HG03175 (cell line): ENCODE measurements around the gene DEGS1.

Experiments used
- ATAC-seq: cut with Tn5 transposase; IDR thresholded peaks from one replicate; pipeline ENCODE4 v1.9.1; 2021; ENCODE audit warnings: mild to moderate bottlenecking, moderate library complexity; ENCODE audit not compliant: unreplicated experiment

The DEGS1 gene

GRCh38 chr1:224182866-224183590 is at the start of gene DEGS1:
TSS of gene DEGS1 (plus strand) at chr1:224183240. CDS start at chr1:224183337, 97 bp downstream.
- peak; percentile 67 for ATAC-seq

DNA sequence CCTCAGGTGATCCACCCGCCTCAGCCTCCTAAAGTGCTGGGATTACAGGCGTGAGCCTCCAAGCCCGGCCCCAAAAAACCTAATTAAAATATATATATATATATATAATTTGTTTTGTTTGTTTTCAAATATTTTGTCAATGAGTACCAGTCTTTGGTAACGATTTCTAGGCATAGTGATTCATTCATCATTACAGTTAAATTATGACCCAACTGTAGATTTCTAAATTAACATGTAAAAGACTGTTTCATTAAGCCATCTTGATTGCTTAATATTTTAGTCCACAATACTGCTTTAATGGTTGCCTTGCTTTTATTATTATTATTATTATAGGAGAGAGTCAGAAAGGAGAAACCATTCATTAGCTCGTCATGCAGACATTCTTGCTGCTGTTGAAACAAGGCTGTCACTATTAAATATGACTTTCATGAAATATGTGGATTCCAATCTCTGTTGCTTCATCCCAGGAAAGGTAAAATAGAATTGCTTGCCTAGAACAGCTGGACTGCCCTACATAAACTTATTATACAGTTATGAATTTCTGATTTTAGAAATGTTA is 49.2 kb upstream of the DEGS1 start:
- no peak for ATAC-seq

DNA sequence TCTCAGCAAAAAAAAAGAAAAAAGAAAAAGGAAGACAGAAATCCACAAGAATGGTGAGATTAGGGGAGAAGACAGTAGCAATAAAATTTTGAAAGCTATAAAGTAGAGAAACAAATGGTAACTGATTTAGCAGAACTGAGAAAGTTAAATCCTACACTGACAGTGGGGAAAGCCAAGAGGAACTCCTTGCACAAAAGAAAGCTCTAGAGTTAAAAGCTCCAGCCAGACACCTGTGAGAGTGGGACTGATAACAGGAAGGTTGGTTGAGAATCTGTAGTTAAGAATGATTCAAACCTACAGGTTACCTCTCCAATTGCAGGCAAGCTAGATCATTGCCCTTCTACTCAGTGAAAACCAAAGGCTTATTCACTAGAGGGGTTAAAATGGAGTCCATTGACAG is 45.5 kb upstream of the DEGS1 start:
- ATAC-seq: no peak

DNA sequence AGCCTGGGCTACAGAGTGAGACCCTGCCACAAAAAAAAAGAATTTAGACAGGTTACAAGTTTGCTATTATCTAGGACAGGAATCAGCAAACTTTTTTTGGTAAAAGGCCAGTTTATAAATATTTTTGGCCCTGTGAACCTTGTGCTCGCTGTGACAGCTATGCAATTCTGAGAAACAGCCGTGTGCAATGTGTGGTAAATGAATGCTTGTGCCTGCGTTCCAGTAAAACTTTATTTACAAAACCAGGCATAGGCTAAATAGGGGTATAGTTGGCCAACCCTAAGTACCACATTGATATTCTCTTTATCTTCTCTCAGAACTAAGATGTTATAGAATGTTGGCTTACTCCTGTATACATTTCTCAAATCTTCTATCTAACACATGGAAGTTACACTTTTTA is 44.8 kb upstream of the DEGS1 start:
- no peak for ATAC-seq

DNA sequence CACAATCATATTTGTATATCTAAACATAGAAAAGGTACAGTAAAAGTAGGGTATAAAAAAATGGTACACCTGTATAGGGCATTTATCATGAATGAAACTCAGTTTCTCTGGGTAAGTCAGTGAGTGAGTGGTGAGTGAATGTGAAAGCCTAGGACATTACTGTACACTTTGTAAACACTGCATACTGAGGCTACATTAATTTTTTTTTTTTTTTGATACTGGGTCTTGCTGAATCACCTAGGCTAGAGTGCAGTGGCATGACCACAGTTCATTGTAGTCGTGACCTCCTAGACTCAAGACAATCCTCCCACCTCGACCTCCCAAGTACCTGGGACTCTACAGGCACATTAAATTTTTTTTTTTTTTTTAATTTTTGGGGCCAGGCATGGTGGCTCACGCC is 41.3 kb upstream of the DEGS1 start:
- ATAC-seq: no peak

DNA sequence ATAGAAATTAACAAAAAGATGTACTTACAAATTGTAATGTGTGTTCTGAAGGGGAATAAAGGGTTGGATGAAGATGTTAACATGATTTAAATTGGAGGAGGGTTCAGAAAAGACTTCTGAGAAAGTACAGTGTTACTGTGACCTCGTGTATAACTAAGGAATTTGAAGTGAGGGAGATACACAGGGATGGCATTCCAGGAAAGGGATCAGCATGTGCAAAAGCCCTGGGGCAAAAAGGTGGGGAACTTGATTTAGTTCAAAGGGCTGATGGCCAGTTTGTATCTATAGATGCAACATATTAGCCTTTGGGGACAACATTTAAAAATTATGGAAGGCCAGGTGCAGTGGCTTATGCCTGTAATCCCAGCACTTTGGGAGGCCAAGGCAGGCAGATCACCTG is 33.3 kb upstream of the DEGS1 start:
- ATAC-seq: no peak

DNA sequence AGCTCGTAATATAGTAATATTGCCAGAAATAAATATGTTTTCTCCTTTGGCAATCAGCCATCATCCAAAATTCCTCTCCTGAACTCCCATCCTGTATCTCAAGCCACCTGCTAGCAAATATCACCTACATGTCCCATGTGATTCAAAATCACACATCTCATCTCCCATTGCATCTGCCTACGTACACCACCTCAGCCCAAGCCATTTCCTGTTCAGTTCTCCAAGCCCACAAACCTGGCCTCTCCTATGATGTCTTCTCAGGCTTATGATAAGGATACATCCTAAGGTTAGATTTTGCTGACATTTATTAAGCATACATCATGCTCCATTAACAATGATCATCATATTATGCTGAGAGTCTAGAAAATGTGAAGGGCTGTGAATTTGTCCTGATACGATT is 31.9 kb upstream of the DEGS1 start:
- ATAC-seq: no peak

GRCh38 chr1:224157316-224157715 is 25.7 kb upstream of the DEGS1 start:
- ATAC-seq: no peak

GRCh38 chr1:224159541-224159940 is 23.5 kb upstream of the DEGS1 start:
- ATAC-seq: no peak

GRCh38 chr1:224160171-224160682 is 22.8 kb upstream of the DEGS1 start:
- ATAC-seq: no peak

GRCh38 chr1:224162768-224163167 is 20.3 kb upstream of the DEGS1 start:
- no peak for ATAC-seq

- ATAC-seq: no peak
These were observed 19.7 kb upstream of the DEGS1 start for GRCh38 chr1:224163311-224163710.

GRCh38 chr1:224168859-224169380 is 14.1 kb upstream of the DEGS1 start:
- peak; percentile 85 for ATAC-seq

DNA sequence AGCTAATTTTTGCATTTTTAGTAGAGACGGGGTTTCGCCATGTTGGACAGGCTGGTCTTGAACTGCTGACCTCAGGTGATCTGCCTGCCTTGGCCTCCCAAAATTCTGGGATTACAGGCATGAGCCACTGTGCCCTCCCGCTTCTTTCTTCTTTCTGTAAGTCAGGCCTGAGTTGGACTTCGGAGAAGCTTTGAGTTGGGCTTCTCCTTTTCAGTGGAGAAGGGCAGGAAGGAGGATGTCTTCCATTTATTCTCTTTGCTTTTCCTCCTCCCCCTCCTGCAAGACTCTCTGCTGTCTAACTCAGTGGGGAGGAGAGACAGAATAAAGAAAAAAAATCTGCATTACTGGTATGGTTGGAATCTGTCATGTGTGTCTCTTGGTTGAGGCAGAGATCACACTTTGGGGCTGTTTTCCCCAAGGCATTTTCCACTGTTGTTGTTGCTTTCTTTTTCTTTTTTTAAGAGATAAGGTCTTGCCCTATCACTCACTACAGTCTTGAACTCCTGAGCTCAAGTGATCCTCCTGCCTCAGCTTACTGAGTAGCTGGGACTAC is 13.2 kb upstream of the DEGS1 start:
- no peak for ATAC-seq

GRCh38 chr1:224170343-224170742 is 12.7 kb upstream of the DEGS1 start:
- no peak for ATAC-seq

DNA sequence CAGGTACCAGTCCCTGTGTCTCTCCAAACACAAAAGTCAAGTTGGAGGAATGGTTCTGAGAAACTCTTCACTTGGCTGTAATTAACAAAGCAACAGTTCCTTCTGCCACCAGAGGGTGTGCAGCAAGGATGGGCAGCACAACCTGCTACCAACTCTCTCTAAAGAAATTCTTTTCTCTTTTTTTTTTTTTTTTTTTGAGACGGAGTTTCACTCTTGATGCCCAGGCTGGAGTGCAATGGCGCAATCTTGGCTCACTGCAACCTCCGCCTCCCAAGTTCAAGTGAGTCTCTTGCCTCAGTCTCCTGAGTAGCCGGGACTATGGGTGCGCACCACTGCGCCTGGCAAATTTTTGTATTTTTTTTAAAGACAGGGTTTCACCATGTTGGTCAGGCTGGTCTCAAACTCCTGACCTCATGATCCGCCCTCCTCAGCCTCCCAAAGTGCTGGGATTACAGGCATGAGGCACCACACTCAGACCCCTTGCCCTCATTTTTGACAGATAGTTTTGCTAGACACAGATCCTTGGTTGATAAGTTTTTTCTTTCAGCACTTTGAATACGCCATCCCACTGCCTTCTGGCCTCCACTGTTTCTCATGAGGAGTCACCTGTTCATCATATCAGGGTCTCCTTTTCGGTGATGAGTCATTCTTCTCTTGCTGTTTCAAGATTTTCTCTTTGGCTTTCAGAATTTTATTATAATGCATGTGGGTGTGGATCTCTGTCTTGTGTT is 12.1 kb upstream of the DEGS1 start:
- no peak for ATAC-seq

GRCh38 chr1:224172229-224172628 is 10.8 kb upstream of the DEGS1 start:
- ATAC-seq: no peak

- no peak for ATAC-seq
These were observed 9.5 kb upstream of the DEGS1 start for GRCh38 chr1:224173523-224173922.

DNA sequence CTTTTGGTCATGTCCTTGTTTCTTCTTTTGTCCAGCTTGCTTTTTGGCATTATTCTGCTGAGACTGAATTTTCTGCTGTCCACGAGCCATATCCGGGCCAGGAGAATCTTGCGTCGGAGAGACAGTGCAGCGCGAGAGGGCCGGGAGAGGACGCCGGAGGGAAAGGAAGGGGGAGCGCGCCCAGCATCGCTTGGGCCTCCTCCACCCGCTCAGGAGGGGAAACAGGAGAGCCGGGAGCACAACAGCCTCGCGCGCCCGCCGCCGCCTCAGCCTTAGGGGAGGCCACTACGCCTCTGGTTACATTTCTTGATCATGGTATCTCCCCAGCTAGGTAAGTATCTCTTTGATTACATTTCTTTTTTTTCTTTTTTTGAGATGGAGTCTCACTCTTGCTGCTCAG is 7.4 kb upstream of the DEGS1 start:
- ATAC-seq: no peak

- ATAC-seq: no peak
These were observed 5.6 kb upstream of the DEGS1 start for GRCh38 chr1:224177356-224177999.

DNA sequence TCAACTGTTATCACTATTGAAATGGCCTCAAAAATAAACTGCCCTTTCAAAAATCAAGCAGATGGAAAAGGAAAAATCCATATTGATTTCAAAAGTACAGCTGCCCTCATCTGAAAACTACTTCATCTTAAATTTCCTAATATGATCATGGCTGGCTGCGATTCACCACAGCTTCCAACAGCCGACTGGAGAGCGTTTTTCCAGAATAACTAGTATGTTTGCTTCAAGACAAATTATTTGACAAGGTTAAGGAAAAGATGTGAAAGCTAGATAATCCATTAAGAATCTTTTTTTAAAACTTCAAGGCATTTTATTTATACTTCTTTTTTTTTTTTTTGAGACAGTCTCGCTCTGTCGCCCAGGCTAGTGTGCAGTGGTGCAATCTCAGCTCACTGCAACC is 4.1 kb upstream of the DEGS1 start:
- no peak for ATAC-seq
